Globus pallidus (tissue), 1 donor: ENCODE results near the gene FER1L5.
"Not testable (repeated sequence)": the region's sequence is repeated elsewhere in the genome, so short reads cannot be mapped to it uniquely, and the experiment has no call there.

Source experiments
- DNase-seq: peaks from one replicate; pipeline ENCODE4 v3.0.0-alpha.2; 2015; ENCODE audit warnings: low spot score

FER1L5 gene

GRCh38 chr2:96636551-96637171, 5.9 kb upstream of the FER1L5 start:
- no peak for DNase-seq

- DNase-seq: peak; percentile 73
Observed at GRCh38 chr2:96637385-96638143, 5.0 kb upstream of the FER1L5 start.

GRCh38 chr2:96638144-96639121, 4.1 kb upstream of the FER1L5 start, which contains the start of gene KANSL3:
Gene KANSL3, minus strand, starts transcription at chr2:96638312. Its CDS starts 1,177 bp downstream, at chr2:96637135.
- peak; percentile 88 for DNase-seq

GRCh38 chr2:96647681-96648080, 5.1 kb downstream of the FER1L5 start:
- no peak for DNase-seq

GRCh38 chr2:96648306-96648930, 5.9 kb downstream of the FER1L5 start:
- DNase-seq: no peak

GRCh38 chr2:96649342-96649741, 6.8 kb downstream of the FER1L5 start:
- DNase-seq: no peak

GRCh38 chr2:96651793-96652192, 9.2 kb downstream of the FER1L5 start:
- no peak for DNase-seq

GRCh38 chr2:96654791-96655190, 12.2 kb downstream of the FER1L5 start:
- not testable (repeated sequence) for DNase-seq

- no peak for DNase-seq
Observed at GRCh38 chr2:96655526-96655925, 13.0 kb downstream of the FER1L5 start.

GRCh38 chr2:96656540-96656939, 14.0 kb downstream of the FER1L5 start:
- DNase-seq: no peak

GRCh38 chr2:96661324-96661723, 18.8 kb downstream of the FER1L5 start:
- DNase-seq: no peak

GRCh38 chr2:96662360-96662759, 19.8 kb downstream of the FER1L5 start:
- no peak for DNase-seq

- no peak for DNase-seq
Observed at GRCh38 chr2:96663177-96663576, 20.6 kb downstream of the FER1L5 start.

- no peak for DNase-seq
Observed at GRCh38 chr2:96663829-96664228, 21.3 kb downstream of the FER1L5 start.

GRCh38 chr2:96664366-96664925, 21.9 kb downstream of the FER1L5 start:
- no peak for DNase-seq

- no peak for DNase-seq
Observed at GRCh38 chr2:96665083-96665569, 22.6 kb downstream of the FER1L5 start.

- not testable (repeated sequence) for DNase-seq
Observed at GRCh38 chr2:96665717-96666116, 23.2 kb downstream of the FER1L5 start.

GRCh38 chr2:96668771-96669170, 26.2 kb downstream of the FER1L5 start:
- DNase-seq: no peak

- DNase-seq: no peak
Observed at GRCh38 chr2:96669539-96670215, 27.1 kb downstream of the FER1L5 start.

- DNase-seq: no peak
Observed at GRCh38 chr2:96679848-96680247, 37.3 kb downstream of the FER1L5 start.
